Transverse colon (tissue), 4 donors: ENCODE measurements around the gene ERP27. TPM values are rescaled to one million over a fixed set of nuclear protein-coding genes. Genes with fewer than 3 reads are reported as not detected.

ENCODE experiments used
- DNase-seq: peaks from one replicate; pipeline ENCODE4 v3.0.0-alpha.2; 2019
- H3K27ac ChIP-seq, 4 donors: fragments of 200-600 bp; sonication (generic); 2 replicates each; pipeline ENCODE4 v1.5.1; 2016 to 2018; ENCODE audit warnings: inconsistent platforms in 4 of 4
- H3K27me3 ChIP-seq: fragments of 200-600 bp; sonication (generic); 2 replicates; pipeline ENCODE4 v1.5.1; 2017; ENCODE audit warnings: inconsistent platforms
- H3K36me3 ChIP-seq, 4 donors: fragments of 200-600 bp; sonication (generic); 2 replicates each; pipeline ENCODE4 v1.5.1; 2017 to 2019; ENCODE audit warnings: inconsistent platforms in 4 of 4
- H3K4me1 ChIP-seq, 4 donors: fragments of 200-600 bp; sonication (generic); 2 replicates each; pipeline ENCODE4 v1.5.1; 2017 to 2020; ENCODE audit warnings: inconsistent platforms in 4 of 4
- H3K4me3 ChIP-seq, 4 donors: fragments of 200-600 bp; sonication (generic); 1 replicate in 1 of 4; 2 replicates in 3 of 4; pipeline versions ENCODE4 v1.5.1 to v1.6.1; 2017 to 2019; ENCODE audit warnings: inconsistent platforms in 4 of 4
- H3K9me3 ChIP-seq, 2 donors: fragments of 200-600 bp; sonication (generic); 2 replicates each; pipeline ENCODE4 v1.5.1; 2017 to 2019; ENCODE audit warnings: inconsistent platforms in 2 of 2
- EP300 ChIP-seq: sonication (generic); formaldehyde crosslinking; IDR thresholded peaks from one replicate; pipeline ENCODE4 v1.6.1; 2017; ENCODE audit warnings: antibody characterized with exemption, low read depth
- POLR2A ChIP-seq: fragments of 450-650 bp; IDR thresholded peaks from one replicate; pipeline ENCODE4 v1.6.1; 2016; ENCODE audit warnings: antibody characterized with exemption, mild to moderate bottlenecking, moderate library complexity
- POLR2AphosphoS5 ChIP-seq, 3 donors: sonication (generic); formaldehyde crosslinking; IDR thresholded peaks; one replicate each; pipeline ENCODE4 v1.6.1; 2016; ENCODE audit warnings: antibody characterized with exemption in 3 of 3
- WGBS, 2 donors: methylation state at CpG; one replicate each; pipeline ENCODE4 v1.1.5; 2018; ENCODE audit warnings: low coverage in 1 of 2; 5-methylcytosine and 5-hydroxymethylcytosine counted together
- in situ Hi-C, 4 donors: fragments of 200-750 bp; cut with MboI; loops; one replicate each; pipeline versions ENCODE4 v1.15.0 to v1.15.1; 2017; ENCODE audit warnings: low sequenced_read_pairs in 3 of 4, low pct_ligation_motif_present in 1 of 4, low pct_unique_long_range_greater_than_20kb in 1 of 4
- intact Hi-C: fragments of 100-400 bp; cut with DNase I; formaldehyde crosslinking; loops from one replicate; pipeline ENCODE4 v1.15.1; 2023; ENCODE audit warnings: low total_unique reads
- total RNA-seq, 4 donors: library from RNA; depleted of rRNA; stranded (reverse); fragments of >200 nt; gene quantifications; one replicate each; pipeline ENCODE4 v1.1.0, GENCODE V29; 2016
- TF ChIP-seq, protein P1 (sequence below), 5 experiments: fragments of 200-600 bp in 3 of 5; fragments of 450-650 bp in 2 of 5; sonication (generic) in 3 of 5; IDR thresholded peaks; 1 replicate in 2 of 5; 2 replicates in 3 of 5; pipeline ENCODE4 v1.5.1; 2016 to 2017; ENCODE audit warnings: antibody characterized with exemption in 5 of 5, inconsistent platforms in 3 of 5, mild to moderate bottlenecking in 2 of 5, moderate library complexity in 1 of 5

Gene ERP27
- total RNA-seq, 4 donors from 2014 or later: 0.64 to 2.6 TPM; not detected in 2

DNA sequence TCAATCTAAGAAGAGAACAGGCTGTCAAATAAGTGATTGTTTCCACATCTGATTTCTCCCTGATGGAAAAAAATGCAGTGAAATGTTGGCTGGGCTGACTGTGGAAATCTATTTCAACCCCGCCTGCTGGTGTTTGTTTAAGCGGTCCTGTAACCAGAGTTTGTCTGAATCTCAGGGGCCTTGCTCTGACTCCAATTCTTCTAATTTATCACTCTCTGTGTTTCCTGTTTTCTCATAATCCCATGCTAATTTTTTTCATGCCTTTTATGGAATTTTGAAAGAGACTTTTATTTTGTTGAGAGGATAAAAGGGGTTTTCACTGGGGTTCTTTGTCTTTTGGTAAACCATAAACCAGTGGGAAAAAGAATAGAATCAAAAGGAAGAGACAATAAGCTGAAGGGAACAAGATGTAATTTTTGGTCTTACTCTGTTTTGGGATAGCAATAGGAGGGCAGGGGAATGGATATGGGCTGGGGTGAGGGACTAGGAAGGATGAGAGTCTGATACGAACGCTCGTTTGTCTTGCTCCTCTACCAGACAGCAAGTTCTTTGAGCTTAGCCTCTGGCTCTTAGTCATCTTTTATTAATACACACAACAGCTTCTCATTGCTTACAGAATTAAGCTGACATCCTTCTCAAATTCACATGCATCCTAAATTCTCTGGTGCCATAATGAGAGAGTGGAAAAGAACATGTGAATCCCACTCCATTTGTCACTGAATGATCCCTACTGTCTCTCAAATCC lies 44.7 kb downstream of the ERP27 start:
- H3K36me3 ChIP-seq: no peaks in the 10 kb centered on the region
- H3K27me3 ChIP-seq: no peaks in the 10 kb centered on the region
- in situ Hi-C loops: no loop called here
- intact Hi-C loops: no loop called here
- TF ChIP-seq, protein P1, sequence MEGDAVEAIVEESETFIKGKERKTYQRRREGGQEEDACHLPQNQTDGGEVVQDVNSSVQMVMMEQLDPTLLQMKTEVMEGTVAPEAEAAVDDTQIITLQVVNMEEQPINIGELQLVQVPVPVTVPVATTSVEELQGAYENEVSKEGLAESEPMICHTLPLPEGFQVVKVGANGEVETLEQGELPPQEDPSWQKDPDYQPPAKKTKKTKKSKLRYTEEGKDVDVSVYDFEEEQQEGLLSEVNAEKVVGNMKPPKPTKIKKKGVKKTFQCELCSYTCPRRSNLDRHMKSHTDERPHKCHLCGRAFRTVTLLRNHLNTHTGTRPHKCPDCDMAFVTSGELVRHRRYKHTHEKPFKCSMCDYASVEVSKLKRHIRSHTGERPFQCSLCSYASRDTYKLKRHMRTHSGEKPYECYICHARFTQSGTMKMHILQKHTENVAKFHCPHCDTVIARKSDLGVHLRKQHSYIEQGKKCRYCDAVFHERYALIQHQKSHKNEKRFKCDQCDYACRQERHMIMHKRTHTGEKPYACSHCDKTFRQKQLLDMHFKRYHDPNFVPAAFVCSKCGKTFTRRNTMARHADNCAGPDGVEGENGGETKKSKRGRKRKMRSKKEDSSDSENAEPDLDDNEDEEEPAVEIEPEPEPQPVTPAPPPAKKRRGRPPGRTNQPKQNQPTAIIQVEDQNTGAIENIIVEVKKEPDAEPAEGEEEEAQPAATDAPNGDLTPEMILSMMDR (IDR thresholded peaks at IDR 0.05): no peak
- TF ChIP-seq POLR2A (no peak), EP300 (no peak), POLR2AphosphoS5 (IDR thresholded peaks at IDR 0.05) (no peak)
- H3K27ac ChIP-seq: peak overlapping the region; percentile 49 to 75 (median 58)
- no peak overlapping the region for H3K4me3 ChIP-seq
- WGBS, 2 donors: 60 to 76% methylated on average over 5 of the region's 5 CpGs
- H3K9me3 ChIP-seq: no peaks in the 10 kb centered on the region
- DNase-seq: no peak
- no peaks in the 10 kb centered on the region for H3K4me1 ChIP-seq

DNA sequence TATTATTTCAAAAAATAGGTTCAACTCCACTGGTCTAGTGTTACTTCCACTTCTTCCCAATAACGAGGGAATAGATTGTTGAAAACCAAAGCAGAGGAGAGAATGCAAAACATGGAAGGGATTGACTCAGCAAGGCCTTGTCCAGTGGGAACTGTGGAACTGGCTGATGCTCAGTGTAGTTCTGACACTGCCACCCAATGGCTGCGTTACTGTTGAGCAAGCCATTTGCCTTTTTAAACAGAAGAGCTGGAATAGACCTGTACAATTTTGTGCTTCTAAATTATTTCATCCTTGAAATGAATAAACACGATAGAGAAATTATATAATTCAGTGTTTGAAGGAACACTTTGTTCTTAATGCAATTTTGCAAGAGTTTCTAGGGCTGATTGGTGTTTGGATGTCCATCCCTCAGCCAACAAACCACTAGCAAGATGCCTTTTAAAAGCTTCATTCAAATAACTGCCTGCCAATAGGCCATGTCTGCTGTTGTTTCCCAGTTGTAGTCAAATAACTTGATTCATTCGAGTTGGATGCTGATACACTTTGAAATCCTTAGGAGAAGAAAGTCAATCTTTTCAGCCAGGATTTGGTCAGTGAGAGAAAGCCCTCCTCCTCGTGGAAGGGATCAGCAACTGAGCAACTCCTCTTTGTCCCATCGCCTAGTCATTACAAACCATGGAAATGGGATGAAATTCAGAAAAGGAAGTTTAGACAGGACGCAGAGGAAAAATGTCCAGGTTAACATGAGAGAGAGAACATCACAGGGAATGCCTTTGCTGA lies 45.4 kb downstream of the ERP27 start:
- Histone ChIP-seq H3K36me3 (no peaks in the 10 kb centered on the region), H3K4me1 (no peaks in the 10 kb centered on the region), H3K4me3 (no peak overlapping the region), H3K27me3 (no peaks in the 10 kb centered on the region), H3K9me3 (no peaks in the 10 kb centered on the region), H3K27ac (peak overlapping the region; percentile 49 to 75 (median 58))
- intact Hi-C loops: no loop called here
- peak; percentile 24 for DNase-seq
- in situ Hi-C loops: no loop called here
- TF ChIP-seq POLR2AphosphoS5 (IDR thresholded peaks at IDR 0.05) (peak in 1 of 3 donors; percentile 56), POLR2A (no peak)
- WGBS, 2 donors: 71 to 86% methylated on average over 6 to 7 of the region's 7 CpGs

DNA sequence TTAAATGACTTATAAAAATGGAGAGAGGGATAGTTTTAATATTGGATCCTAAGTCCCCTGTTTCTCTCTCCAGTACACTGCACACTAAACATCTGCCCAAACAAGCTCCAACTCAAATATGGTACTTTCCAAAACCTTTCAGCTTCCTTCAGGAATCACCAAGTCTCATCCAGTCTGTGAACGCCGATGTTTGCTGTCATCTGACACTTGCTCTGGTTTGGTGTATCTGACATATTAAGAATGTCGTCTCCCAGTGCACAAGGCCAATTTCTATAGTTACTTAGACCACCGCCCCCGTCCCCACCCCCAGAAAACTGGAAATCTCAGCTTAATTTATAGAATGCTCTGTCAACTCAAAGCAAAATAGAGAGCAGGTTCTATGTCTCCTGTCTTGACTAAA lies 47.6 kb downstream of the ERP27 start:
- in situ Hi-C loops (no loop called here), intact Hi-C loops (no loop called here)
- TF ChIP-seq POLR2AphosphoS5 (IDR thresholded peaks at IDR 0.05): no peak
- TF ChIP-seq POLR2A: no peak
- TF ChIP-seq EP300: no peak
- TF ChIP-seq, protein P1 (IDR thresholded peaks at IDR 0.05): no peak
- Histone ChIP-seq H3K9me3 (no peaks in the 10 kb centered on the region), H3K27ac (no peak overlapping the region), H3K4me3 (no peak overlapping the region), H3K4me1 (peaks cover 0 to 7% (median 3%) of the 10 kb centered on the region in 4 donors), H3K36me3 (no peaks in the 10 kb centered on the region), H3K27me3 (no peaks in the 10 kb centered on the region)
- DNase-seq: no peak
- WGBS, 2 donors: 84 to 94% methylated on average over 5 of the region's 5 CpGs

DNA sequence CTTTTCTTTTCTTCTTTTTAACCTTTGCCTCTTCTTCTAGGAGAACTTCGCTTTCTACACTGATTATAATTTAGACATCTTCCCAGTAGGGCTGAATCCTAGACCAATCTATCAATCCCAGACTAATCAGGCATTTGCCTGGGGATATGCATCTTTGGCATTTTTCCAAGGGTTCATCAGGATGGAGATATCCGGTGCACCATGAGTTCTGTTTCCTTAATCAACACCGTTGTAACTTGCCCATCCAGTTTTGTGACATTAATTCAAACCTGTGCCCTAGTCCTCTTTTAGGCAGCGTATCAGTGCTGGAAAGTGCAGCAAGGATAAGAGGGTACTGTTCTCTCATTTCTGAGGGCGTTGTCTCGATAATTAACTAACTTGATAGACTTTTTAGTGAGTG lies 52.1 kb downstream of the ERP27 start:
- intact Hi-C loops (no loop called here), in situ Hi-C loops (no loop called here)
- 58 to 87% methylated on average over 4 to 6 of the region's 6 CpGs for WGBS, 2 donors
- no peak for DNase-seq
- H3K27ac ChIP-seq: peak overlapping the region; percentile 68 to 81 (median 78)
- no peaks in the 10 kb centered on the region for H3K9me3 ChIP-seq
- TF ChIP-seq POLR2A: no peak
- TF ChIP-seq, protein P1 (IDR thresholded peaks at IDR 0.05): no peak
- TF ChIP-seq EP300: no peak
- TF ChIP-seq POLR2AphosphoS5 (IDR thresholded peaks at IDR 0.05): no peak
- H3K27me3 ChIP-seq: no peaks in the 10 kb centered on the region
- H3K36me3 ChIP-seq: no peaks in the 10 kb centered on the region
- peaks cover 0 to 25% (median 6%) of the 10 kb centered on the region in 4 donors for H3K4me1 ChIP-seq
- peak overlapping the region in 1 of 4 donors; percentile 34 for H3K4me3 ChIP-seq
